Measurements from ENCODE around the gene ZIC3. TPM values are rescaled to one million over a fixed set of nuclear protein-coding genes. Genes with fewer than 3 reads are reported as not detected.

ZIC3 gene
- total and polyA plus RNA-seq, 10 of the 15 experiments (the other 5 are each of a cell fraction or from before 2014, with no cell fraction given): 0.07 TPM; not detected in 9

DNA sequence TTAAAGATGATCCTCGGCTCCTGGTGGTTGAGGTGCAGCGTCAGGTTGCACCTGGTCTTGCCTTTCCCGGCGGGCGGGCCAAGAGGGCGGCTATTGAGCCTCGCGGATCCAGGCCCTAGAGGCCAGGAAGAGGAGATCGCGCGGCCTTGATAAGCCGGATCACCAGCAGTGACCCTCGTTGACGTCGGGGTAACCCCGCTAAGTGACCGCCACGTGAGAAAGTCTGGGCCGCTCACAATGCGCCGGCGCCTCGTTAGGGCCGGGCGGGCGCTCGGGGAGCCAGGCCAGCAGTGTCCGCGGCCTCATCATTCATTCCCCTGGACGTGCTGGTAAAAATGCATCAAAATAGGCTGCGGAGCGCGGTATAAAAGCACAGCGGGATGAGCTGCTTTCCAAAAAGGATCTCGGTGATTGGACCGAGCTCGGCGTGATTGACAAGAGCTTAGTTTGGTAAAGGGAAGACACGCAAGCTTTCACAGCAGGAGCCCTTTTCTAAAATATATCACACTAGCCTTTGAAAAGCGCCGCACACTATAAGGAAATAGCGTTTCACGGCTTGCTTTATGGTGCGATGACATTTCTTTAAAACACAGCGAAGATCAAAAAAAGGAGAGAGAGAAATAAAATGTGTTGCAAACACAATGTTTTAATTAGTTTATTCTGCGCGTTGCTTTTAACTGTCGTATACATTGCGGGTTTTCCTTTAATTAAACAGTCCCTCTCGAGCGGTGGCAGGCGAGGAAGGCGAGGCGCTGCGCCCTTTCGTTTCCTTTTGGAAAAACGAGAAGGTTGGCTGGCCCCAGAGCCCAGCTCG lies 15.9 kb upstream of the ZIC3 start:
- DNase-seq (ENCODE audit: low read depth, low spot score) (no peak), FAIRE-seq (no peak), ATAC-seq (no peak)
- ChIA-PET RAD21 (ENCODE audit: unreplicated experiment) (no interaction called here), POLR2A (no interaction called here), SMC1A (ENCODE audit: uncharacterized antibody, unreplicated experiment) (no interaction called here), CTCF (no interaction called here)
- intact Hi-C loops (cut with micrococcal nuclease; ENCODE audit: unreplicated experiment): no loop called here
- Histone ChIP-seq H3K4me1 (ENCODE audit: control insufficient read depth, insufficient read depth, low read length) (no peaks in the 10 kb centered on the region), H2AFZ (ENCODE audit: control insufficient read depth, low read depth, low read length) (no peak overlapping the region), H4K20me1 (ENCODE audit: control insufficient read depth, insufficient read depth) (no peaks in the 10 kb centered on the region), H3K4me3 (no peak overlapping the region), H3K36me3 (ENCODE audit: control insufficient read depth in 2 of 2, insufficient read depth in 2 of 2, low read length in 1 of 2) (no peaks in the 10 kb centered on the region), H3K27me3 (replicated peaks in 1 of 2; ENCODE audit: control insufficient read depth in 2 of 2, insufficient read depth in 2 of 2, low read length in 1 of 2) (no peaks in the 10 kb centered on the region; a peak in 1 of 4 replicates), H3K27ac (ENCODE audit: control insufficient read depth, insufficient read depth) (no peak overlapping the region), H3K9me3 (replicated peaks; ENCODE audit: control insufficient read depth, insufficient read depth, low read length) (no peaks in the 10 kb centered on the region; the same call in 2 of the 3 replicates), H3K9ac (ENCODE audit: control insufficient read depth, insufficient read depth, low read length) (no peak overlapping the region), H3K79me2 (ENCODE audit: control insufficient read depth, insufficient read depth, low read length) (no peaks in the 10 kb centered on the region), H3K4me2 (ENCODE audit: control insufficient read depth, insufficient read depth) (no peak overlapping the region)
- no TSS peak for BruUV-seq (replicated peaks)
- TF ChIP-seq MYB (IDR thresholded peaks at IDR 0.05; ENCODE audit: borderline replicate concordance, low read depth, low read length): no peak
- TF ChIP-seq, protein P1, sequence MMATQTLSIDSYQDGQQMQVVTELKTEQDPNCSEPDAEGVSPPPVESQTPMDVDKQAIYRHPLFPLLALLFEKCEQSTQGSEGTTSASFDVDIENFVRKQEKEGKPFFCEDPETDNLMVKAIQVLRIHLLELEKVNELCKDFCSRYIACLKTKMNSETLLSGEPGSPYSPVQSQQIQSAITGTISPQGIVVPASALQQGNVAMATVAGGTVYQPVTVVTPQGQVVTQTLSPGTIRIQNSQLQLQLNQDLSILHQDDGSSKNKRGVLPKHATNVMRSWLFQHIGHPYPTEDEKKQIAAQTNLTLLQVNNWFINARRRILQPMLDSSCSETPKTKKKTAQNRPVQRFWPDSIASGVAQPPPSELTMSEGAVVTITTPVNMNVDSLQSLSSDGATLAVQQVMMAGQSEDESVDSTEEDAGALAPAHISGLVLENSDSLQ (IDR thresholded peaks at IDR 0.05): no peak
- TF ChIP-seq EED (IDR thresholded peaks at IDR 0.05; ENCODE audit: low read depth): no peak
- no peak for TF ChIP-seq SUZ12 (IDR thresholded peaks at IDR 0.05; ENCODE audit: unreplicated experiment)
- no peak for TF ChIP-seq FOXM1 (IDR thresholded peaks at IDR 0.05; ENCODE audit: low read depth, low read length)
- no peak for TF ChIP-seq TCF12 (IDR thresholded peaks at IDR 0.05; ENCODE audit: low read depth, low read length)
- no peak for TF ChIP-seq BACH1 (IDR thresholded peaks at IDR 0.05; ENCODE audit: borderline replicate concordance)
- in situ Hi-C loops (cut with MboI): no loop called here
- WGBS (ENCODE audit: insufficient coverage, insufficient replicate concordance, low lambda C conversion rate, missing lambda C conversion rate): 65% methylated on average over 44 of the region's 58 CpGs

All from GM12878 (cell line).